HAP-1 (cell line): ENCODE results near the gene SCUBE1.

Experiments used
- DNase-seq, 2 experiments: peaks; one replicate each; pipeline ENCODE4 v3.0.0-alpha.2; 2016 to 2020; ENCODE audit warnings: low spot score in 2 of 2
- H3K27me3 ChIP-seq: fragments of 250-450 bp; sonication (Bioruptor Pico); 2 replicates; pipeline ENCODE4 v1.5.1; 2020; ENCODE audit warnings: low read depth, mild to moderate bottlenecking, moderate library complexity
- H3K36me3 ChIP-seq: fragments of 250-450 bp; sonication (Bioruptor Pico); replicated peaks from 2 replicates; pipeline ENCODE4 v1.5.1; 2020; ENCODE audit warnings: mild to moderate bottlenecking
- H3K4me1 ChIP-seq: fragments of 250-450 bp; sonication (Bioruptor Pico); 2 replicates; pipeline ENCODE4 v1.5.1; 2020; ENCODE audit warnings: mild to moderate bottlenecking
- H3K4me3 ChIP-seq: fragments of 250-450 bp; sonication (Bioruptor Pico); 2 replicates; pipeline ENCODE4 v1.5.1; 2020; ENCODE audit warnings: mild to moderate bottlenecking, moderate library complexity
- H3K9me3 ChIP-seq: fragments of 250-450 bp; sonication (Bioruptor Pico); 2 replicates; pipeline ENCODE4 v1.5.1; 2020; ENCODE audit warnings: mild to moderate bottlenecking, moderate library complexity
- in situ Hi-C: fragments of 300-500 bp; cut with MboI; formaldehyde crosslinking; loops from 3 replicates; pipeline ENCODE4 v1.14.3; 2020; ENCODE audit warnings: low sequenced_read_pairs, inconsistent platforms, mixed read lengths

SCUBE1 gene

DNA sequence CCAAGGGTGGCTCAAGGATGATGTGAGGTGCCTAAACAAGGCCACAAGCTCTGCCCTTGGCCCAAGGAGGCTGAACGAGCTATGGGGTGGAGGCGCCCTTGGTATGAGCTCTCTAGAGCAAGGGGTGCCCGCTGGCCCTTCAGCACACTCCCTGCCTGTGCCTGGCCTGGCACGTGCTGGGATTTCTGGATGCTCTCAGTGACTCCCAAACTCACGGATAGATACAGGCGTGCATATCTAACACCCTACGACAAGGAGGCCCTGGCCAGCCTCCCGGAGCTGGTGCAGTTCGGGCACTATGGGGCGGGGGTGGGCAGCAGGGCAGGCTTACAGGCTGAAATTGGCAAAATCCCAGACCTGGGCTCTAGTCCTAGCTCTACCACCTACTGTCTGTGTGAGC lies 30.6 kb downstream of the SCUBE1 start:
- Histone ChIP-seq H3K9me3 (no peaks in the 10 kb centered on the region), H3K4me3 (no peak overlapping the region), H3K4me1 (no peaks in the 10 kb centered on the region), H3K27me3 (no peaks in the 10 kb centered on the region), H3K36me3 (no peaks in the 10 kb centered on the region)
- in situ Hi-C loops, result no loop called here
- no peak for DNase-seq

DNA sequence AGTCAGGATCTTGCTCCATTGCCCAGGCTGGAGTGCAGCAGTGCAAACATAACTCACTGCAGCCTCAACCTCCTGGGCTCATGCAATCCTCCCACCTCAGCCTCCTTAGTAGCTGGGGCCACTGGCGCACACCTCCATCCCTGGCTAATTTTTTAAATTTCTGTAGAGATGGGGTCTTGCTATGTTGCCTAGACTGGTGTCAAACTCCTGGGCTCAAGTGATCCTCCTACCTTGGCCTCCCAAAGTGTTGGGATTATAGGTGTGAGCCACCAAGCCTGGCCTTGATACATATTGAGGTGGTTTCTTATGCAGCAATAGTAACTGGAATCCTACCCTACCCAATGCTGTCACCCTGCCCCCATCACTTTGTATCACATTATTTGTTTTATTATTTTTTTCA lies 32.4 kb downstream of the SCUBE1 start:
- H3K27me3 ChIP-seq, result no peaks in the 10 kb centered on the region
- H3K9me3 ChIP-seq, result no peaks in the 10 kb centered on the region
- H3K4me3 ChIP-seq, result no peak overlapping the region
- DNase-seq, result no peak
- H3K36me3 ChIP-seq, result no peaks in the 10 kb centered on the region
- in situ Hi-C loops, result no loop called here
- H3K4me1 ChIP-seq, result no peaks in the 10 kb centered on the region

DNA sequence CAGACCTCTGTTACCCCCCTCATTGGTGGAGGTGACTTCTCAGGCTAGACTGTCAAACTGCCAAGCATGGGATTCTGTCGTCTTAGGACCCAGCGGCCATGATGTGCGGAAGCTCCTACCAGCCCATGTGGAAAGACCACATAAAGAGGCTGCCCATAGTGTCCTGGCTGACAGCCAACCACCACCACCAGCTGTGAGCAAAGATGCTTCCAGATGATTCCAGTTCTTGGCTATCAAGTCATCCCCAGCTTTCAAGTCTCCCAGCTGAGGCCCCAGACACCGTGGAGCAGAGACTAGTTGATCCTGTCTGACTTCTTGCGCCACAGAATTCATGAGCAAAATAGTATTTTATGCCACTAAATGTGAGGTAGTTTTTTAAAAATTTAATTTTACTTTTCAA lies 32.9 kb downstream of the SCUBE1 start:
- Histone ChIP-seq H3K4me3 (no peak overlapping the region), H3K4me1 (no peaks in the 10 kb centered on the region), H3K9me3 (no peaks in the 10 kb centered on the region), H3K36me3 (no peaks in the 10 kb centered on the region), H3K27me3 (no peaks in the 10 kb centered on the region)
- DNase-seq, result no peak
- in situ Hi-C loops, result no loop called here

DNA sequence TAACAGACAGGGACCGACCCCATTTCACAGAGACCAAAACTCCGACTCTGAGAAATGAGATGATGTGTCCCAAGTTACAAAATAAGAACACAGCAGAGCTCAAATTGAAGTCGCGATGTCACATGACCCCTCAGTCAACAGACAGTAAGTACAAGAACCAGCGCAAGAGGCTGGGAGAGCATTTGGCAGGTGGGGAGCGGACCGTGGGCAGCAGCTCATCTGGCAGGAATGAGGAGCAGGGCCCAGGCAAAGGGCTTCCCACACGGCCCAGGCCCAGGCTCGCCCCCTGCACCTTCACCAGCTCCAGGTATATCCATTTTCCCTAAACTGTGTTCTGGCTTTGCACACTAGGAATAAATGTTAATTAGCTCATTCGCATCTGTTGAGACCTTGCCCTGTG lies 34.3 kb downstream of the SCUBE1 start:
- DNase-seq, result no peak
- no peak overlapping the region for H3K4me3 ChIP-seq
- H3K27me3 ChIP-seq, result no peaks in the 10 kb centered on the region
- H3K36me3 ChIP-seq, result no peaks in the 10 kb centered on the region
- H3K9me3 ChIP-seq, result no peaks in the 10 kb centered on the region
- in situ Hi-C loops, result no loop called here
- H3K4me1 ChIP-seq, result no peaks in the 10 kb centered on the region

DNA sequence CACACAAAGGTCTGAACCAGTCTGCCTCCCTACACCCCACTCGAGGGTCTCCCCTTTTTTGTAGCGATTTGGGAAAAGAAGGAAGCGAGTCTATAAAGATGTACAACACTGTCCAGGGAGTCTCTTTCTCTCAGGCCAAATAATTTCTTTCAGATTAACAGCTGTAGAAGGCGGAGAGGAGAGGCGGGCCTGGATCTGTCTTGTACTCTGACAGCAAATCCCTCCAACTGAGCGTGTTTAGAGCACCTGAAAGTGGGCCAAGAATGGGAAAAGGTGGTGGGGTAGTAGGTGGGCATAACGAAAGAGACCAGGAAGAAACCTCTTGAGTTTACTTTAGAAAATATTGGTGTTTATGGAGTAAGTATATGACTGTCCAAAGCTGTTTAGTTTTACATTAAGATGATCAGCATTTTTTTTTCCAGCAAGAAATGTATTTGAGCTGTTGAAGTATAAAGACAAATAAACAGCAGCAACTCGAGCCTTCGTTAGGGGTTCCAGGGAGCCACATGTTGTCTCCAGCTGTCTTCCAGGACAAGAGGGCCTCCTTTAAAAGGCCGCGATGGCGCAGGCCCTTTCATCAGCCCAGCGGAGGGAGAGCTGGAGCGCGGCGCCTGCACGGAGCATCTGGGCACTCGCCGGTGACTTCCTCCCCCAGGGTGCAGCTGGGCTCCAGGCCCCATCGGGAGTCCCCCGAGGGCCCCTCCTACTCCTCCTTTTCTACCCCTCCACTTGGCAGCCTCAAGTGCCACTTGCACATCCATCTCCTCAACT lies 34.9 kb downstream of the SCUBE1 start:
- no peak overlapping the region for H3K4me3 ChIP-seq
- no peaks in the 10 kb centered on the region for H3K36me3 ChIP-seq
- H3K27me3 ChIP-seq, result no peaks in the 10 kb centered on the region
- no peaks in the 10 kb centered on the region for H3K4me1 ChIP-seq
- in situ Hi-C loops, result no loop called here
- H3K9me3 ChIP-seq, result no peaks in the 10 kb centered on the region
- no peak for DNase-seq

DNA sequence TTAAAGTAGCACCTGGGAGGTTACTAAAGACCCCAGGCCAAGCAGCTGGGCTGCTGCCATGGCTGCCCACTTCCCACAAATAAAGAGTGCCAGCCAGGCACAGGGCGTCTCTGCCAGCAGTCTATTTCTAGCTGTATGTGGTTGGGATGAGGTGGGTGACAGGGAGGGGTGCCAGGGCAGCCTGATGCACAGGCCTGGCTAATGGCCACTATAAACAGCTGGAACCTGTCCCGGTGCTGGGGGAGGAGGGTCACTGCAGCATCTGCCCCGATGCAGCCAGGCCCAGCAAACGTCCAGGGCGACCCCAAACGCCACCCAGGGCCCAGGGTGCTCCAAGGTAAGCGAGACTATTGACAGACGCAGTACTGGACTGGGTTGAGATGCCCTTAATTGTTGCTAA lies 37.4 kb downstream of the SCUBE1 start:
- no peaks in the 10 kb centered on the region for H3K4me1 ChIP-seq
- DNase-seq, result no peak
- H3K9me3 ChIP-seq, result no peaks in the 10 kb centered on the region
- in situ Hi-C loops, result no loop called here
- H3K27me3 ChIP-seq, result no peaks in the 10 kb centered on the region
- H3K36me3 ChIP-seq, result no peaks in the 10 kb centered on the region
- no peak overlapping the region for H3K4me3 ChIP-seq

- Histone ChIP-seq H3K9me3 (no peaks in the 10 kb centered on the region), H3K27me3 (no peaks in the 10 kb centered on the region), H3K36me3 (no peaks in the 10 kb centered on the region), H3K4me1 (no peaks in the 10 kb centered on the region), H3K4me3 (no peak overlapping the region)
- in situ Hi-C loops, result no loop called here
- DNase-seq, result no peak
These were observed 38.2 kb downstream of the SCUBE1 start for GRCh38 chr22:43304831-43305590.

DNA sequence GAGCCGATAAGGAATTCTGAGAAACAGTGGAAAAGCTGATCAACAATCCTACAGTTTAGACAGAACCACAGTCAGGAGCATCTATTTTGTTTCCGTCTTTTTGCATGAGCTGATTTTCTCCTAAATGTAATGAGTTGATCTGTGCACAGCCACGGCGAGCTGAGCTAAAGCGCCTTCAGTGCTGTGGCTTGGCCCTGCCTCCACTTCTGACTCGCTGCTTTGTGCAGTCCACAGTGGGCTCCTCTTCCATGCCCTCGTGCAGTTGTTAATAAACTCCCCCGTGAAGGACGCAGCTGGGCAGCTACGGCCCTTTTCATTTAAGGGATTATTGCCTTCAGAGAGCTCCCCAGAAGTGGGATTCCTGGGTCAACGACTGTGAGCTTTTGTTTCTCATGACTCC lies 39.4 kb downstream of the SCUBE1 start:
- Histone ChIP-seq H3K4me1 (no peaks in the 10 kb centered on the region), H3K9me3 (no peaks in the 10 kb centered on the region), H3K36me3 (no peaks in the 10 kb centered on the region), H3K27me3 (no peaks in the 10 kb centered on the region), H3K4me3 (no peak overlapping the region)
- in situ Hi-C loops, result no loop called here
- DNase-seq, result no peak

DNA sequence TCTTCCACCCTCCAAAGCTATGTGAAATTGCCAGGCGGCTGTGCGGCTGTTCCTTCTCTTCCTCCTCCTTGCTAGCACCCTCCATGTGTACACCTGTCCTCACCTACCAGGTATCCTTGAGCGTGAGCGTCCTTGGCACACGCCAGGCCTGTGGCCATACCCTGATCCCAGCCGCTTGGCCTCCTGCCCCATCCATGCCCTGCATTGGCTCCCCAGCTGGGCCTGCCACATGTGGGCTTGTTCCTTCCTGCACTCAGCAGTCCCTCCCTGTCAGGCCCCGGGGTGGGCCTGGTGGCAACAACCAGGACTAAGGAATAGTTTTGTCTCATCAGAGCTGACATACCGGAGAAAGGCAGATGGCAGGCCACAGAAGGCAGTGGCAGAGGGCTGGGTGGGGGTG lies 40.0 kb downstream of the SCUBE1 start:
- Histone ChIP-seq H3K9me3 (no peaks in the 10 kb centered on the region), H3K36me3 (no peaks in the 10 kb centered on the region), H3K4me1 (no peaks in the 10 kb centered on the region), H3K4me3 (no peak overlapping the region), H3K27me3 (no peaks in the 10 kb centered on the region)
- in situ Hi-C loops, result no loop called here
- no peak for DNase-seq

DNA sequence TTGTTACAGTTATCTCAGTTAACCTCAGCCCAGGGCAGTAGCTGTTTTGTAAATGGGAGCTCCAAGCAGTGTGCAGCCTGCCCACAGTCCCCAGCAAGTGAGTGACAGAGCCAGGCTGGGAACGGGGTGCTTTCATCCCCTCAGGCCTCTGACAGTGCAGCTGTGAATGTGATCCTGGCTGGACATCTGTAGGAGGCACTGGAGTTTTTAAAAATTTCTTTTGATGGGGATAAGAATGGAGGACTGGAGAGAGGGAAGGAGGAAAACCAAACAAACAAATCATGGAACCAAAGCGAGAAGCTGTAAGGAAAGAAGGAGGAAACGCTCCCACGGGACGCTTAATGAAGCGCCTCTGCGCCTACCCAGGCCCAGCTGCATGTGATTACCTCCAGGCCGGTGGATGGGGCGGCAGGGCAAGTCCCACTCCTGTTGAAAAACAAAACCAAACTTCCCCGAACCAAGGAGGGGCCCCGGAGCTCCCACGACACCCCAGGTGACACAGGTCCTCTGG lies 40.6 kb downstream of the SCUBE1 start:
- in situ Hi-C loops, result no loop called here
- Histone ChIP-seq H3K9me3 (no peaks in the 10 kb centered on the region), H3K27me3 (no peaks in the 10 kb centered on the region), H3K36me3 (no peaks in the 10 kb centered on the region), H3K4me1 (no peaks in the 10 kb centered on the region), H3K4me3 (no peak overlapping the region)
- DNase-seq, result no peak

GRCh38 chr22:43301866-43302265 lies 41.3 kb downstream of the SCUBE1 start:
- in situ Hi-C loops, result no loop called here
- Histone ChIP-seq H3K9me3 (no peaks in the 10 kb centered on the region), H3K27me3 (no peaks in the 10 kb centered on the region), H3K4me1 (no peaks in the 10 kb centered on the region), H3K36me3 (no peaks in the 10 kb centered on the region), H3K4me3 (no peak overlapping the region)
- no peak for DNase-seq

DNA sequence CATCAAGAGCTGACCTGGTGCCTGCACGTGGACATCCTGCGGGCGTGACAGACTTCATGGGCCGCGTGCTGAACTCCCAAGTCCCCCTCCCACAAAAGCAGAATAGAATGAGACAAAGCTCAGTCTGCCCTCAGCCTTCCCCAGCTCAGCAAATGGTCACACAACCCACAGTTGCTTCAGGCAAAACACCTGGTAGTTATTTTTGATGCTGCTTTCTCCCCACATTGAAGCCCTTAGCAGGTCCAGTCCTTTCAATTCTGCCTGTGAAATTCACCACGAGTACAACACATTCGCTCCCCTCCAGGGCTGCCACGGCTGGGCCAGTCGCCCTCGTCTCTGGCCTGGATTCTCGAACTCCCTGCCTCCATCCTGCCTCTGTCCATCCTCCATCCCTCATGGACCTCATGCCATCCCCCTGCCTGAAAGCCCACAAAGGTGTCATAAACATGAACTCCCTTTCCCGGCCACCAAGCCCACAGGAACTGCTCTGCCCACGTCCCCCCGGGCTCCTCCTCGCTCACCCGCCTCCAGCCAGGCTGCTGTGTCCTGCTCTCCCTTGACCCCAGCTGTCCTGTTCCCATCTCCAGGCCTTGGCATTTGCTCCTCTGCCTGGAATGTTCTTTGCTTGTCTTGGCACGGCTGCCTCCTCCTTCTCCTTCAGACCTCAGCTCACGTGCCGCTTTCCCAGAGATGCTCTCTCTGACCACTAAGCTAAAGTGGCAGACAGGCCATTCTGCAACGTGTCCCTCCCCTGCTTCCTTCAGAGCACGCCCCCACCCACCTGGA lies 42.1 kb downstream of the SCUBE1 start:
- DNase-seq, result no peak
- Histone ChIP-seq H3K4me1 (no peaks in the 10 kb centered on the region), H3K36me3 (no peaks in the 10 kb centered on the region), H3K9me3 (no peaks in the 10 kb centered on the region), H3K27me3 (no peaks in the 10 kb centered on the region), H3K4me3 (no peak overlapping the region)
- in situ Hi-C loops, result no loop called here

GRCh38 chr22:43299736-43300135 lies 43.4 kb downstream of the SCUBE1 start:
- no peaks in the 10 kb centered on the region for H3K9me3 ChIP-seq
- DNase-seq, result no peak
- in situ Hi-C loops, result no loop called here
- no peaks in the 10 kb centered on the region for H3K4me1 ChIP-seq
- H3K4me3 ChIP-seq, result no peak overlapping the region
- H3K36me3 ChIP-seq, result no peaks in the 10 kb centered on the region
- no peaks in the 10 kb centered on the region for H3K27me3 ChIP-seq
